Sigmoid colon (tissue), 4 donors: ENCODE measurements around the gene ASB4.
"Not testable (repeated sequence)": the region's sequence is repeated elsewhere in the genome, so short reads cannot be mapped to it uniquely, and the experiment has no call there.

Experiments
- EP300 ChIP-seq, 4 donors: sonication (generic); formaldehyde crosslinking; IDR thresholded peaks; one replicate each; pipeline ENCODE4 v1.6.1; 2017; ENCODE audit warnings: antibody characterized with exemption in 4 of 4
- POLR2A ChIP-seq, 2 donors: fragments of 450-650 bp; IDR thresholded peaks; one replicate each; pipeline ENCODE4 v1.6.1; 2016; ENCODE audit warnings: antibody characterized with exemption in 2 of 2, mild to moderate bottlenecking in 2 of 2, moderate library complexity in 2 of 2
- TF ChIP-seq, protein P1 (sequence below), 4 experiments: fragments of 450-650 bp in 3 of 4; fragments of 200-600 bp in 1 of 4; IDR thresholded peaks; one replicate each; pipeline ENCODE4 v1.5.1; 2016 to 2019; ENCODE audit warnings: antibody characterized with exemption in 4 of 4, mild to moderate bottlenecking in 3 of 4, moderate library complexity in 2 of 4

DNA sequence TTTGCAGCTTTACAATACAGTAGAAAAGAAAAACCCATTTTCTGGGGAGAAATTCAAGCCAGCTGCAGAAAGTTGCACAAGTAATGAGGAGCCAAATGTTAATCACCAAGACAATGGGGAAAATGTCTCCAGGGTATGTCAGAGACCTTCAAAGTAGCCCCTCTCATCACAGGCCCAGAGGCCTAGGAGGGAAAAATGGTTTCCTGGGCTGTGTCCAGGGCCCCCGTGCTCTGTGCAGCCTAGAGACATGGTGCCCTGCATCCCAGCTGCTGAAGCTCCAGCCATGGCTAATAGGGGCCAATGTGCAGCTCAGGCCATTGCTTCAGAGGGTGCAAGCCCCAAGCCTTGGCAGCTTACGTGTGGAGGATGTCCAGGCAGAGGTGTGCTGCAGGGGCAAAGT, 25.1 kb upstream of the ASB4 start:
- TF ChIP-seq, protein P1, sequence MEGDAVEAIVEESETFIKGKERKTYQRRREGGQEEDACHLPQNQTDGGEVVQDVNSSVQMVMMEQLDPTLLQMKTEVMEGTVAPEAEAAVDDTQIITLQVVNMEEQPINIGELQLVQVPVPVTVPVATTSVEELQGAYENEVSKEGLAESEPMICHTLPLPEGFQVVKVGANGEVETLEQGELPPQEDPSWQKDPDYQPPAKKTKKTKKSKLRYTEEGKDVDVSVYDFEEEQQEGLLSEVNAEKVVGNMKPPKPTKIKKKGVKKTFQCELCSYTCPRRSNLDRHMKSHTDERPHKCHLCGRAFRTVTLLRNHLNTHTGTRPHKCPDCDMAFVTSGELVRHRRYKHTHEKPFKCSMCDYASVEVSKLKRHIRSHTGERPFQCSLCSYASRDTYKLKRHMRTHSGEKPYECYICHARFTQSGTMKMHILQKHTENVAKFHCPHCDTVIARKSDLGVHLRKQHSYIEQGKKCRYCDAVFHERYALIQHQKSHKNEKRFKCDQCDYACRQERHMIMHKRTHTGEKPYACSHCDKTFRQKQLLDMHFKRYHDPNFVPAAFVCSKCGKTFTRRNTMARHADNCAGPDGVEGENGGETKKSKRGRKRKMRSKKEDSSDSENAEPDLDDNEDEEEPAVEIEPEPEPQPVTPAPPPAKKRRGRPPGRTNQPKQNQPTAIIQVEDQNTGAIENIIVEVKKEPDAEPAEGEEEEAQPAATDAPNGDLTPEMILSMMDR (IDR thresholded peaks at IDR 0.05) = not testable (repeated sequence)
- TF ChIP-seq POLR2A, EP300 (IDR thresholded peaks at IDR 0.05): not testable (repeated sequence)
